Measurements from ENCODE around the gene SOX11.

GRCh38 chr2:5710615-5711014, 18.4 kb downstream of the SOX11 start:
- no peak for TF ChIP-seq CTCF (IDR thresholded peaks at IDR 0.05; ENCODE audit: insufficient read depth, low read depth, low read length)
- no peak for TF ChIP-seq EZH2 (IDR thresholded peaks at IDR 0.05; ENCODE audit: insufficient read depth, low read length)
